22Rv1 (cell line): ENCODE data around the gene TSHZ1.

Experiments
- CTCF ChIP-seq: fragments of 450-650 bp; IDR thresholded peaks from 2 replicates; pipeline ENCODE4 v1.5.1; 2017; ENCODE audit warnings: mild to moderate bottlenecking
- ZFX ChIP-seq: fragments of 450-650 bp; IDR thresholded peaks from 2 replicates; pipeline ENCODE4 v1.6.1; 2017; ENCODE audit warnings: antibody characterized with exemption, borderline replicate concordance

DNA sequence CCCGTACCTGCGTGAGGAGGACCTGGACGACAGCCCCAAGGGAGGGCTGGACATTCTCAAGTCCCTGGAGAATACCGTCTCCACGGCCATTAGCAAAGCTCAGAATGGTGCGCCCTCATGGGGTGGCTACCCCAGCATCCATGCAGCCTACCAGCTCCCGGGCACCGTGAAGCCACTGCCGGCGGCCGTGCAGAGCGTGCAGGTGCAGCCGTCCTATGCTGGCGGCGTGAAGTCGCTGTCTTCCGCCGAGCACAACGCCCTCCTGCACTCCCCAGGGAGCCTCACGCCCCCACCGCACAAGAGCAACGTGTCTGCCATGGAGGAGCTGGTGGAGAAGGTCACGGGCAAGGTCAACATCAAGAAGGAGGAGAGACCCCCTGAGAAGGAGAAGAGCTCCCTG, 76.4 kb downstream of the TSHZ1 start:
- TF ChIP-seq CTCF (no peak), ZFX (no peak)
